BJ (cell line): ENCODE results near the gene SLC25A45. TPM values are rescaled to one million over a fixed set of nuclear protein-coding genes. Genes with fewer than 3 reads are reported as not detected.

Experiments used
- CTCF ChIA-PET: fragments of 350-600 bp; formaldehyde crosslinking; extraction: SDS; loops from one replicate; lab custom pipeline; 2021; ENCODE audit warnings: antibody characterized with exemption, inconsistent platforms; lab: Yijun Ruan, JAX
- POLR2A ChIA-PET: fragments of 300-600 bp; sonication (Branson Sonifier 250); formaldehyde crosslinking; extraction: SDS; loops from one replicate; lab custom pipeline; 2021; ENCODE audit warnings: antibody characterized with exemption; lab: Charles Lee
- DNase-seq: peaks from one replicate; pipeline ENCODE4 v3.0.0-alpha.2; 2011; ENCODE audit warnings: low read depth
- H3K27me3 ChIP-seq: 2 replicates; pipeline ENCODE4 v1.6.0; 2011; ENCODE audit warnings: low read length; ENCODE audit not compliant: control insufficient read depth, insufficient read depth
- H3K36me3 ChIP-seq: 2 replicates; pipeline ENCODE4 v1.5.1; 2011; ENCODE audit warnings: low read length; ENCODE audit not compliant: control insufficient read depth, insufficient read depth
- H3K4me3 ChIP-seq: 2 replicates; pipeline ENCODE4 v1.5.1; 2011; ENCODE audit warnings: low read depth, mild to moderate bottlenecking, control low read depth, low read length
- polyA plus RNA-seq: library from polyadenylated mRNA; depleted of rRNA; stranded (reverse); fragments of >200 nt; gene quantifications from 2 replicates; pipeline ENCODE4 v1.2.3, GENCODE V29; 2011
- TF ChIP-seq, protein P1 (sequence below): IDR thresholded peaks from 2 replicates; pipeline ENCODE4 v1.5.1; 2011; ENCODE audit warnings: low read depth, mild to moderate bottlenecking, control low read depth, inconsistent platforms, low read length, moderate library complexity; ENCODE audit not compliant: insufficient read depth

Gene SLC25A45
- polyA plus RNA-seq, 1 experiment, result 2.1 TPM

DNA sequence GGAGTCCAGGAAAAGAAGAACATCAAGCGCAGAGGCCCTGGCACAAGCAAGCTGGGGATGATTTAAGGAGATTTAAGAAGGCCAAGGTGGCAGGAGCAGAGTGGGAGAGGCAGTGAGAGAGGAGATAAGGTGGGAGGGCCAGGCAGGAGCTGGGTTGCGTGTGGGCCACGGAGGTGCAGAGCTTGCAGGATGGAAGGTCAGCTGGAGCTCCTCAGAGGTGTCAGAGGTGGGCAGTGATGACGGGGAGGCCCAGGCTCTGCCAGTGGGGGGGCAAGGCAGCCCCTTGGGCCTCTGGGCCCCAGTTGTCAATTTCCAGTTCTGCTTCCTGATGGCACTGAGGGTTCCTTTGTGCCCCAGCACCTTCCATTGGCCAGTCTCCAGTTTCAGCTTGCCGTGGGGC, 10.5 kb upstream of the SLC25A45 start:
- POLR2A ChIA-PET, result no interaction called here
- no peak for DNase-seq
- Histone ChIP-seq H3K27me3 (no peaks in the 10 kb centered on the region), H3K36me3 (peaks cover 44% of the 10 kb centered on the region), H3K4me3 (no peak overlapping the region)
- CTCF ChIA-PET, result interaction anchor here (2.8 kb wide), 1 partner anchor 24 kb away, joined by 10 read pairs; no protein-coding TSS in a partner anchor
- TF ChIP-seq, protein P1, sequence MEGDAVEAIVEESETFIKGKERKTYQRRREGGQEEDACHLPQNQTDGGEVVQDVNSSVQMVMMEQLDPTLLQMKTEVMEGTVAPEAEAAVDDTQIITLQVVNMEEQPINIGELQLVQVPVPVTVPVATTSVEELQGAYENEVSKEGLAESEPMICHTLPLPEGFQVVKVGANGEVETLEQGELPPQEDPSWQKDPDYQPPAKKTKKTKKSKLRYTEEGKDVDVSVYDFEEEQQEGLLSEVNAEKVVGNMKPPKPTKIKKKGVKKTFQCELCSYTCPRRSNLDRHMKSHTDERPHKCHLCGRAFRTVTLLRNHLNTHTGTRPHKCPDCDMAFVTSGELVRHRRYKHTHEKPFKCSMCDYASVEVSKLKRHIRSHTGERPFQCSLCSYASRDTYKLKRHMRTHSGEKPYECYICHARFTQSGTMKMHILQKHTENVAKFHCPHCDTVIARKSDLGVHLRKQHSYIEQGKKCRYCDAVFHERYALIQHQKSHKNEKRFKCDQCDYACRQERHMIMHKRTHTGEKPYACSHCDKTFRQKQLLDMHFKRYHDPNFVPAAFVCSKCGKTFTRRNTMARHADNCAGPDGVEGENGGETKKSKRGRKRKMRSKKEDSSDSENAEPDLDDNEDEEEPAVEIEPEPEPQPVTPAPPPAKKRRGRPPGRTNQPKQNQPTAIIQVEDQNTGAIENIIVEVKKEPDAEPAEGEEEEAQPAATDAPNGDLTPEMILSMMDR, result no peak

DNA sequence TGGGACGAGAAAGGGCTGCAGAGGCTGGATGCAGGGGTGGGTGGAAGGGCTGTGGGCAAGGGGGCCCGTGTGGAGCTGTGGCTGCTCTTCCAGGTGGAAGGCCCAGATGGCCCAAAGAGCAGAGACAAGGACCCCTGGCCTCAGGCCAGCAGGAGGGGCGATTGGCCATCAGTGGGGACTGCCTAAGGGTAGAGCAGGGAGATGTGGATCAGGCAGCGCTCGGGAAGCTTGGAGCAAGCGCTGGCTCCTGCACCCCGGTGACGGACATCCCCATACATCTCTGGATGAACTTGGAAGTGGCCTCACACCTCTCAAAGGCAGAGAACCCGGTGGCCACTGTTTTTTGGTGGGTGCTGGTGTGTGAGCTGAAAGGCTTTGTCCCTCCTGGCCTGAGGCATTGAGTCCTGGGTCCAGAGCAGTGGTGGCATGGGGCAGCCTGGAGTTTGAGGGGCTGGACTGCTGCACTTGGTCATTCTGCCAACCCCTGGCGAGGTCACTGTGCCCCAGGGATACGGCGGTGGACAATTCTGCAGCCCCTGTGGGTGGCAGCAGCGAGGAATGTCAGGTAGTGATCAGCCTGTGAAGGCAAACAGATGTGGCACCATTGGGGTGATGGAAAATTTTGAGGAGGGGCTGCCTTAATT, 9.9 kb upstream of the SLC25A45 start:
- POLR2A ChIA-PET, result no interaction called here

DNA sequence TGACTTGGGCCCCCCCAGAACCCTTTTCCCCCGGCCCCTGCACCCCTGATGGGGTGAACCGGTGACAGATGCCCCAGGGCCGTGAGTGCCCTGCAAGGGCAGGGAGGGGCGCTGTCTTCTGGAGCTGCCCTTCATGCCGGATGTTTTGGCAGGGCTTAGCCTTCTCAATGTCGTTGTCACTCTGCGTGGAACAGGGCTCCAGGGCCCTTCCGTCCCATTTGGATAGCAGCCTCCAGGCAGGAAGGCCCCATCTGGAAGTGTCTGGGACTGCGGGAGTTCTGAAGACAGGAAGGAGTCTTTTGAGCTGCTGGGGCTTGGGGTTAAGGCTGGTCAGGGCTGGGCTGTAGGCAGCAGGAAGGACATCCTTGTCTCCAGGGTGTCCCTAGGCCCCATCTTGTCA, 8.6 kb upstream of the SLC25A45 start:
- POLR2A ChIA-PET, result interaction anchor here (0.5 to 1.2 kb wide), 6 partner anchors 25 to 126 kb away, joined by 3 to 9 read pairs (median 4); no protein-coding TSS in a partner anchor
- H3K36me3 ChIP-seq, result peaks cover 29% of the 10 kb centered on the region
- DNase-seq, result no peak
- TF ChIP-seq, protein P1, result 0 out of 2 replicates have a peak, but pooled peaks have one; percentile 19
- no peaks in the 10 kb centered on the region for H3K27me3 ChIP-seq
- CTCF ChIA-PET, result interaction anchor here (0.9 to 2.5 kb wide), 7 partner anchors 9 to 119 kb away, joined by 3 to 15 read pairs (median 4); partner anchors contain the start of gene SLC25A45
- peak overlapping the region; percentile 1; the same call in 1 of the 2 replicates for H3K4me3 ChIP-seq

More for the DNA sequence above, 9.9 kb upstream of the SLC25A45 start:
- H3K27me3 ChIP-seq, result no peaks in the 10 kb centered on the region
- no peak overlapping the region for H3K4me3 ChIP-seq
- peaks cover 41% of the 10 kb centered on the region for H3K36me3 ChIP-seq
- no peak for DNase-seq
- CTCF ChIA-PET, result interaction anchor here (2.4 to 2.5 kb wide), 2 partner anchors 24 to 27 kb away, joined by 8 to 15 read pairs; no protein-coding TSS in a partner anchor
- TF ChIP-seq, protein P1, result no peak

DNA sequence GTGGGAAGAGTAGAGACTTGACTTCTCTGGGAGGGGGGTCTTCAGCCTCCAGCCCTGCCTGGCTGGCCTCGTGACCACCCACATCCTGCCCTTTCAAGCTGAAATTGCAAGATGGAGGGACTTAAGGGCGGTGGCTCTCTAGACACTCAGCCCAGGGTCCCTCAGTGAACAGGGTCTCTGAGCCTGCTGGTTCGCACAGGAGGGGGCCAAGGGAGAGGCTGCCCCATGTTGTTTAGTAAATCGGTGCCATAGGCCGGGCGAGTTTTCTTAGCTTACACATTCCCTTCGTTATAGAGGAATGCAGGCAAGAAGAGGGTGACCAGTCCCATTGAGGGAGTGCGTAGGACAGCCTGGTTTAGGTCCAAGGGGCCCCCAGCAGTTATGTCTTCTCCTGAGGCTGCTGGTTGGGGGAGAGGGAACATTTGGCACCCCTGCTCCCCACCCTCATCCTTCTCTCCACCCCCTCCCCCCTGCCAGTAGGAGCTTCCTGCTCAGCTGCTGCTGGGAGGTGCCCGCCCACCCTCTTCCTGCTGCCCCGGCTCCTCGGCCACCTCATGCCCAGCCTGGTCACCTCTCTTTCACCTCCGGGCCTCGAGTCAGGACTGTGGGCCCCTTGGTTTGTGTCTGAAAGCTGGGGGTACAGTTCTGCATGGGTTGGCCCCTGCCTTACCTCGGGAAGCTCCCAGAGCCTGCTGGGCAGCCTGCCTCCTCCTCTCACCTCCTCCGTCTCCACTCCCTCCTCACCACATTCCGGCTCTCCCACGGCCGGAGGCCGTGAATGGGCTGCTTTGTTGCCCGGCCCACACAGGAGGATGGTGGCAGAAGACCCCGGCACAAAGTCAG, 7.9 kb upstream of the SLC25A45 start:
- ChIA-PET POLR2A (interaction anchor here (0.6 to 1.2 kb wide), 3 partner anchors 26 to 118 kb away, joined by 4 to 9 read pairs (median 5); no protein-coding TSS in a partner anchor), CTCF (interaction anchor here (0.7 to 2.5 kb wide), 8 partner anchors 8 to 120 kb away, joined by 3 to 15 read pairs (median 4); partner anchors contain the start of gene NEAT1)
- H3K4me3 ChIP-seq, result peak overlapping the region; percentile 22
- TF ChIP-seq, protein P1, result no peak
- DNase-seq, result no peak
- H3K36me3 ChIP-seq, result peaks cover 25% of the 10 kb centered on the region
- H3K27me3 ChIP-seq, result no peaks in the 10 kb centered on the region
